ENCODE data around the gene PIGQ.

The PIGQ gene

DNA sequence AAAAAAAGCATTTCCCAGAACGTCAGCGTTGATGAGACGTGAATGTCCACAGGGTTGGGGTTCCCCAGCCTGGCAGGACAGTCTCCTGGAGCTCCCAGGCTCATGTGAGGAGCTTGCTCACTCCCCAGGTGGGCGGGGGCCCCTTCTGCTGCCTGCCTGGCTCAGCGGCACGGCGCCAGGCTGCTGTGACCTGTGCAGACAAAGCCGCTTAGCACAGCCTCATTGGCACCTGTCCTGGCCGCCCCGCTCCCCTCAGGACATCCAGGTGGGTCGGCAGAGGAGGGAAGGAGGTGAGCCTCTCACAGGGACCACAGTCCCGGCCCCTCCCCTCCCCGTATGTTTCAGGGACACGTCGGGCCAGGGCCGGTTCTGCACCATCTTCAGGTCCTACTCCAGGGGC, 48.1 kb downstream of the PIGQ start:
- DNase-seq: no peak
- no CpG with 5 or more reads among the region's 16 CpGs for WGBS (ENCODE audit: extremely low coverage, insufficient coverage, insufficient read length)
- no peak overlapping the region for H2BK5ac ChIP-seq (ENCODE audit: low read depth, low read length, poor library complexity)
- H3K4me1 ChIP-seq (ENCODE audit: control insufficient read depth in 1 of 2, insufficient read depth in 2 of 2, low read length in 2 of 2): peaks cover 5 to 6% of the 10 kb centered on the region in 2 experiments
- peaks cover 13 to 15% of the 10 kb centered on the region in 2 experiments for H3K36me3 ChIP-seq (ENCODE audit: control insufficient read depth in 1 of 2, insufficient read depth in 2 of 2, low read length in 2 of 2)
- H3K23ac ChIP-seq (ENCODE audit: low read length): no peak overlapping the region
- H3K14ac ChIP-seq (ENCODE audit: low read length): no peak overlapping the region
- no peak overlapping the region for H2BK120ac ChIP-seq (ENCODE audit: insufficient read depth, low read length, poor library complexity)
- peaks cover 4% of the 10 kb centered on the region for H3K79me1 ChIP-seq (ENCODE audit: low read length)
- H2BK12ac ChIP-seq (ENCODE audit: low read length): no peak overlapping the region
- H3K4me3 ChIP-seq (ENCODE audit: low read depth, low read length): no peak overlapping the region
- no peak overlapping the region for H4K91ac ChIP-seq (ENCODE audit: low read depth, low read length)
- no peak overlapping the region for H2AK5ac ChIP-seq (ENCODE audit: low read length)
- H3K9ac ChIP-seq (ENCODE audit: low read length): no peak overlapping the region
- H3K27ac ChIP-seq (ENCODE audit: low read depth, low read length): no peak overlapping the region
- peaks cover 5% of the 10 kb centered on the region for H3K9me3 ChIP-seq (ENCODE audit: insufficient read depth, low read depth, low read length)
- no peaks in the 10 kb centered on the region for H3K79me2 ChIP-seq (ENCODE audit: control insufficient read depth, insufficient read depth, low read length, poor library complexity)
- H2AFZ ChIP-seq (ENCODE audit: insufficient read depth, low read length, poor library complexity): no peak overlapping the region
- H4K8ac ChIP-seq (ENCODE audit: low read depth, low read length): no peak overlapping the region
- H3K18ac ChIP-seq (ENCODE audit: low read length): no peak overlapping the region
- H3K4me2 ChIP-seq (ENCODE audit: low read length): no peak overlapping the region
- H4K12ac ChIP-seq (ENCODE audit: low read depth, low read length): no peak overlapping the region
- no peaks in the 10 kb centered on the region for H3K27me3 ChIP-seq (ENCODE audit: insufficient read depth, low read length)
- no peak overlapping the region for H3K4ac ChIP-seq (ENCODE audit: low read depth, low read length)

DNA sequence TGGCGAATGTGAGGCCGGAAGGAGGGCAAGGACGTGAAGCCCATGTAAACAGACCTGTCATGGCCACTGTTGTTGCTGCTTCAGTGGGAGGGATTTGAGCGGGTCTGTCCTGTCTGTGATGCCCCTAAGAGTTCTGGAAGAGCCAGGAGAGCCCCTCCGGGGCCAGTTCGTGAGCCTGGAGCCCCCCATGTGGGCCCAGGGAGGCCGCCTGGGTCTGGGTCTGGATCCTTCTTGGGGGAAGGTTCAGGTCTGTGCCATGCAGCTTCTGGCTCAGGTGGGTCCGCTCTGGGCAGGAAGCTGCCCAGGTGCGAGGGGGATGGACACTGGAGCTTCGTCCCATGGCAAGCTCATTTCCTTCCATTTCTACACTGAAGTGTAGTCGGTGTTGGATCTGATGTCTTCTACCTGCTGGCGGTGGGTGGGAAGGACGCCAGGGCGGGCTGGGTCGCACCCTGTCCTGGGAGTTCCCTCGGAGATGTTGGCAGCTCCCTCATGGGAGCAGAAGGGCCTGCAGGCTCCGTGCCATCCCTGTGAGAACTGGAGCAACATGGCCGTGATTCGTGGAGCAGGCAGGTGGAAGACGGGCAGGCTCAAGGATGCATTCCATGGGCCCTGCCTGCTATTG, 49.8 kb downstream of the PIGQ start:
- H3K79me2 ChIP-seq (ENCODE audit: control insufficient read depth, insufficient read depth, low read length, poor library complexity): no peaks in the 10 kb centered on the region
- H2AFZ ChIP-seq (ENCODE audit: insufficient read depth, low read length, poor library complexity): no peak overlapping the region
- no peak overlapping the region for H3K4me3 ChIP-seq (ENCODE audit: low read depth, low read length)
- no peaks in the 10 kb centered on the region for H3K9me3 ChIP-seq (ENCODE audit: insufficient read depth, low read depth, low read length)
- H2BK120ac ChIP-seq (ENCODE audit: insufficient read depth, low read length, poor library complexity): no peak overlapping the region
- no peak overlapping the region for H3K4ac ChIP-seq (ENCODE audit: low read depth, low read length)
- H3K23ac ChIP-seq (ENCODE audit: low read length): no peak overlapping the region
- no peak overlapping the region for H3K9ac ChIP-seq (ENCODE audit: low read length)
- no peak overlapping the region for H3K27ac ChIP-seq (ENCODE audit: low read depth, low read length)
- H2AK5ac ChIP-seq (ENCODE audit: low read length): no peak overlapping the region
- no peak overlapping the region for H4K91ac ChIP-seq (ENCODE audit: low read depth, low read length)
- no peak overlapping the region for H3K18ac ChIP-seq (ENCODE audit: low read length)
- peaks cover 10 to 12% of the 10 kb centered on the region in 2 experiments for H3K36me3 ChIP-seq (ENCODE audit: control insufficient read depth in 1 of 2, insufficient read depth in 2 of 2, low read length in 2 of 2)
- peaks cover 13 to 15% of the 10 kb centered on the region in 2 experiments for H3K4me1 ChIP-seq (ENCODE audit: control insufficient read depth in 1 of 2, insufficient read depth in 2 of 2, low read length in 2 of 2)
- no peak overlapping the region for H2BK5ac ChIP-seq (ENCODE audit: low read depth, low read length, poor library complexity)
- H3K79me1 ChIP-seq (ENCODE audit: low read length): peaks cover 4% of the 10 kb centered on the region
- H4K8ac ChIP-seq (ENCODE audit: low read depth, low read length): no peak overlapping the region
- no peak overlapping the region for H4K12ac ChIP-seq (ENCODE audit: low read depth, low read length)
- no peaks in the 10 kb centered on the region for H3K27me3 ChIP-seq (ENCODE audit: insufficient read depth, low read length)
- H2BK12ac ChIP-seq (ENCODE audit: low read length): no peak overlapping the region
- H3K4me2 ChIP-seq (ENCODE audit: low read length): no peak overlapping the region
- no peak overlapping the region for H3K14ac ChIP-seq (ENCODE audit: low read length)
- WGBS (ENCODE audit: extremely low coverage, insufficient coverage, insufficient read length): no CpG with 5 or more reads among the region's 20 CpGs
- DNase-seq: no peak

DNA sequence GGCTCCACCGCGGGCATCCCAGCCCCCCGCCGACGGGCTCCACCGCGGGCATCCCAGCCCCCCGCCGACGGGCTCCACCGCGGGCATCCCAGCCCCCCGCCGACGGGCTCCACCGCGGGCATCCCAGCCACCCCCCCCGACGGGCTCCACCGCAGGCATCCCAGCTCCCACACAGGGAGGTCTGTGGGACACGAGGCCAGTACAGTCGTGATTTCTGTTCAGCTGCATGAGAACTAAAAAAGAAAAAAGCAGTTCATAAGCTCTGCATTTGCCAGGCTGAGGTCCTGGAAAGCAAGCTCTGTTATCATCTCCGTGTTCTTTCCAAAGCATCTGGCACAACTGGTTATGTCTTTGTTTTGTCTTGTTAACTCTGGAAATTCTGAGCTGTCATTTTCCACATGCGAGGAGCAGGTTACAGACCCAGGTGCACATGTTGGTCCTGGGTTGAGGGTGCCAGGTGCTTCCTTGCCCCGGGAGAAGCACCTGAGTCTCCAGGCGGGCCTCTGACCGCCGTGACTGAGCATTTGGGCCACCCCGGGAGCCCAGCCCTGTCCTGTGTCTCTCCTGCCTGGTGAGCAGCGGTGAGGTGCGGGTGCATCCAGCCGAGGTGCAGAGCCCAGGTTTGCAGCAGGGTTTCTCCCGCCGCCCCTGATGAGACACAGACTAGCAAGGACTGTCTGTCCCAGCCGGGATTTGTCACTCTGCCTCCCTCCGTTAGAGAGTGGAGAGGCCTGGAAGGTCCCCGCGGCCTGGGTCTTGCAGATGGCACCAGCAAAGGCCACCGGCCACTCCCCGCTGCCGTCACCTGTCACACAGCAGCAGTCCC, 51.1 kb downstream of the PIGQ start:
- DNase-seq: peak in 1 of 2 donors; percentile 67
- H4K91ac ChIP-seq (ENCODE audit: low read depth, low read length): no peak overlapping the region
- no peak overlapping the region for H4K8ac ChIP-seq (ENCODE audit: low read depth, low read length)
- no peak overlapping the region for H2AFZ ChIP-seq (ENCODE audit: insufficient read depth, low read length, poor library complexity)
- no peak overlapping the region for H2AK5ac ChIP-seq (ENCODE audit: low read length)
- no peaks in the 10 kb centered on the region for H3K27me3 ChIP-seq (ENCODE audit: insufficient read depth, low read length)
- no peak overlapping the region for H3K14ac ChIP-seq (ENCODE audit: low read length)
- no peak overlapping the region for H3K4me2 ChIP-seq (ENCODE audit: low read length)
- WGBS (ENCODE audit: extremely low coverage, insufficient coverage, insufficient read length): no CpG with 5 or more reads among the region's 41 CpGs
- H3K9me3 ChIP-seq (ENCODE audit: insufficient read depth, low read depth, low read length): no peaks in the 10 kb centered on the region
- peaks cover 14 to 18% of the 10 kb centered on the region in 2 experiments for H3K36me3 ChIP-seq (ENCODE audit: control insufficient read depth in 1 of 2, insufficient read depth in 2 of 2, low read length in 2 of 2)
- H4K12ac ChIP-seq (ENCODE audit: low read depth, low read length): no peak overlapping the region
- H3K79me2 ChIP-seq (ENCODE audit: control insufficient read depth, insufficient read depth, low read length, poor library complexity): no peaks in the 10 kb centered on the region
- no peak overlapping the region for H3K9ac ChIP-seq (ENCODE audit: low read length)
- peaks cover 4% of the 10 kb centered on the region for H3K79me1 ChIP-seq (ENCODE audit: low read length)
- no peak overlapping the region for H3K4ac ChIP-seq (ENCODE audit: low read depth, low read length)
- H2BK5ac ChIP-seq (ENCODE audit: low read depth, low read length, poor library complexity): no peak overlapping the region
- no peak overlapping the region for H3K27ac ChIP-seq (ENCODE audit: low read depth, low read length)
- H3K4me3 ChIP-seq (ENCODE audit: low read depth, low read length): no peak overlapping the region
- no peak overlapping the region for H2BK12ac ChIP-seq (ENCODE audit: low read length)
- no peak overlapping the region for H3K23ac ChIP-seq (ENCODE audit: low read length)
- no peak overlapping the region for H2BK120ac ChIP-seq (ENCODE audit: insufficient read depth, low read length, poor library complexity)
- peaks cover 13 to 16% of the 10 kb centered on the region in 2 experiments for H3K4me1 ChIP-seq (ENCODE audit: control insufficient read depth in 1 of 2, insufficient read depth in 2 of 2, low read length in 2 of 2)
- no peak overlapping the region for H3K18ac ChIP-seq (ENCODE audit: low read length)

DNA sequence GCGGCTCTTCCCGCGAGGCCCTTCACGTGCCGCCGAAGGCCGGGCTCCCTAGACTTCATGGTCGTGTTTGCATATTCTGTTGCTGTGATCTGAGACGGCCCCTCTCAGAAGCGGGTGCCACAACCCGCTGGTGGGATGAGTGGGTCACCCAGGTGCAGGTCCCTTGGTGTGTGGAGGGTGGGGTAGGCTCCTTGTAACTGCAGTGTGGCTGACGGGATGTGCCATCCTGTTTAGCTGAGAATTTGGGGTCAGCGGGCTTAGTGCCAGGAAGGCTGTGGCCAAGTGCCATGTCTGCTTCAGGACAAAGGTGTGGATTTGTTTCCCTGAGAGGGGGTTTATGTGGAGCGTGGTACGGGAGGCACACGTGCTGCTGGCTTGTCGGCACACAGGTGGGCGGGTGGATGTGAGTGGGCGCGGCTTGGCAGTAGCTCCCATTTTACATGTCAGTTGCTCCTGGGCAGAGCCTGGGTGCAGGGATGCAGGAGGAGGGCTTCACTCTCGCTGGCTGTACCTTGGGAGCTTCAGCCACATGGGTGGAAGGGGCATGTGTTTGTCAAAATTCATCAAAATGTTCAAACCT, 51.8 kb downstream of the PIGQ start:
- Histone ChIP-seq H3K4ac (ENCODE audit: low read depth, low read length) (no peak overlapping the region), H4K91ac (ENCODE audit: low read depth, low read length) (no peak overlapping the region), H3K14ac (ENCODE audit: low read length) (no peak overlapping the region), H3K9me3 (ENCODE audit: insufficient read depth, low read depth, low read length) (peaks cover 3% of the 10 kb centered on the region), H2BK12ac (ENCODE audit: low read length) (no peak overlapping the region), H4K8ac (ENCODE audit: low read depth, low read length) (no peak overlapping the region), H3K27me3 (ENCODE audit: insufficient read depth, low read length) (no peaks in the 10 kb centered on the region), H3K9ac (ENCODE audit: low read length) (no peak overlapping the region), H3K79me2 (ENCODE audit: control insufficient read depth, insufficient read depth, low read length, poor library complexity) (no peaks in the 10 kb centered on the region), H3K36me3 (ENCODE audit: control insufficient read depth in 1 of 2, insufficient read depth in 2 of 2, low read length in 2 of 2) (peaks cover 20 to 23% of the 10 kb centered on the region in 2 experiments), H3K18ac (ENCODE audit: low read length) (no peak overlapping the region), H2BK120ac (ENCODE audit: insufficient read depth, low read length, poor library complexity) (no peak overlapping the region), H3K79me1 (ENCODE audit: low read length) (peaks cover 4% of the 10 kb centered on the region), H3K4me3 (ENCODE audit: low read depth, low read length) (no peak overlapping the region), H2BK5ac (ENCODE audit: low read depth, low read length, poor library complexity) (no peak overlapping the region), H2AK5ac (ENCODE audit: low read length) (no peak overlapping the region), H2AFZ (ENCODE audit: insufficient read depth, low read length, poor library complexity) (no peak overlapping the region), H3K4me2 (ENCODE audit: low read length) (no peak overlapping the region), H3K27ac (ENCODE audit: low read depth, low read length) (no peak overlapping the region), H3K4me1 (ENCODE audit: control insufficient read depth in 1 of 2, insufficient read depth in 2 of 2, low read length in 2 of 2) (peaks cover 13 to 20% of the 10 kb centered on the region in 2 experiments), H4K12ac (ENCODE audit: low read depth, low read length) (no peak overlapping the region), H3K23ac (ENCODE audit: low read length) (no peak overlapping the region)
- WGBS (ENCODE audit: extremely low coverage, insufficient coverage, insufficient read length): no CpG with 5 or more reads among the region's 21 CpGs
- no peak for DNase-seq

All from trophoblast cell (in vitro differentiated cells and primary cell).